GM18502 (cell line): ENCODE data around the gene HEXIM2.

ENCODE experiments used
- ATAC-seq: cut with Tn5 transposase; IDR thresholded peaks from one replicate; pipeline ENCODE4 v1.9.1; 2021; ENCODE audit warnings: mild to moderate bottlenecking; ENCODE audit not compliant: unreplicated experiment, poor library complexity

Gene HEXIM2

GRCh38 chr17:45143094-45143670 is 18.5 kb upstream of the HEXIM2 start:
- ATAC-seq, result no peak

- ATAC-seq, result no peak
Measured at GRCh38 chr17:45143767-45144198, 17.9 kb upstream of the HEXIM2 start.

- no peak for ATAC-seq
Measured at GRCh38 chr17:45144199-45145034, 17.3 kb upstream of the HEXIM2 start.

GRCh38 chr17:45145035-45145389 is 16.7 kb upstream of the HEXIM2 start:
- ATAC-seq, result no peak

- no peak for ATAC-seq
Measured at GRCh38 chr17:45146166-45146565, 15.5 kb upstream of the HEXIM2 start.

GRCh38 chr17:45146592-45146889 is 15.1 kb upstream of the HEXIM2 start:
- no peak for ATAC-seq

- ATAC-seq, result no peak
Measured at GRCh38 chr17:45146890-45147580, 14.6 kb upstream of the HEXIM2 start.

GRCh38 chr17:45147581-45148182 is 14.0 kb upstream of the HEXIM2 start:
- ATAC-seq, result no peak

- peak; percentile 64 for ATAC-seq
Measured at GRCh38 chr17:45148183-45149036, 13.3 kb upstream of the HEXIM2 start, which contains the start of gene HEXIM1. Gene HEXIM1, plus strand, starts transcription at chr17:45148475. Its CDS starts 716 bp downstream, at chr17:45149191.

- ATAC-seq, result no peak
Measured at GRCh38 chr17:45149037-45149668, 12.5 kb upstream of the HEXIM2 start.

- ATAC-seq, result no peak
Measured at GRCh38 chr17:45149669-45150664, 11.7 kb upstream of the HEXIM2 start.

GRCh38 chr17:45150911-45151809 is 10.5 kb upstream of the HEXIM2 start:
- no peak for ATAC-seq

GRCh38 chr17:45155029-45155428 is 6.6 kb upstream of the HEXIM2 start:
- ATAC-seq, result no peak

- no peak for ATAC-seq
Measured at GRCh38 chr17:45155483-45155882, 6.2 kb upstream of the HEXIM2 start.

GRCh38 chr17:45156242-45156641 is 5.4 kb upstream of the HEXIM2 start:
- no peak for ATAC-seq

- peak; percentile 19 for ATAC-seq
Measured at GRCh38 chr17:45160447-45161287, 1.0 kb upstream of the HEXIM2 start.
